GM18517 (cell line): Measurements from ENCODE around the gene GRAP2.
"Not testable (repeated sequence)": the region's sequence is repeated elsewhere in the genome, so short reads cannot be mapped to it uniquely, and the experiment has no call there.

ENCODE experiments used
- ATAC-seq: cut with Tn5 transposase; IDR thresholded peaks from one replicate; pipeline ENCODE4 v1.9.1; 2021; ENCODE audit warnings: mild to moderate bottlenecking, moderate library complexity; ENCODE audit not compliant: unreplicated experiment

Gene GRAP2

DNA sequence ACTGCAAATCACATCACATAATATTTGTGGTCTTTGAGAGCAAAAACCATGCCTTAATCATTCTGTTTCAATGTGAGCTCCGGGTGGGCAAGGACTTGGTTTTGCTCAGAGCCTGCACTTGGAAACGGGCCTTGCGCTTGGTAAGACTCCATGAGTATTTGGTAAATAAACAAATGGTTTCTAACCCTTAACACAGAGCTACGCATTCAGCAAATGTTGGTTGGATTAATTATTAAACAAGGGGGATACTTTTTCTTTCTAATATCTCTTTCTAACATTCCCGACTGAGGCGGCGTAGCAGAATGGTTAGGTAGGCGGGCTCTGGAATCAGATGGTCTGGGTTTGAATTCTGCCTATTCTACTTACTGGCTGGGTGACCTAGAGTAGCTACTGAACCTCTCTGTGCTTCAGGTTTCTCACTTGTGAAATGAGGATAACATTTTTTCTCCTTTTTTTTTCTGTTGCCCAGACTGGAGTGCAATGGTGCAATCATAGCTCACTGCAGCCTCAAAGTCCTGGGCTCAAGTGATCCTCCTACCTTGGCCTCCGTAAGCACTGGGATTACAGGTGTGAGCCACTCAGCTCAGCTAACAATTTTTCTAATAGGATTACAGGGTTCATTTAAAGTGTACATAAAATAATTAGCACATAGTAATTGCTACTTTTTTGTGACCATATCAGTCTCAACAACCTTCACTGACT lies 90.4 kb downstream of the GRAP2 start:
- no peak for ATAC-seq

- no peak for ATAC-seq
Measured at GRCh38 chr22:39992088-39992826, 91.4 kb downstream of the GRAP2 start.

DNA sequence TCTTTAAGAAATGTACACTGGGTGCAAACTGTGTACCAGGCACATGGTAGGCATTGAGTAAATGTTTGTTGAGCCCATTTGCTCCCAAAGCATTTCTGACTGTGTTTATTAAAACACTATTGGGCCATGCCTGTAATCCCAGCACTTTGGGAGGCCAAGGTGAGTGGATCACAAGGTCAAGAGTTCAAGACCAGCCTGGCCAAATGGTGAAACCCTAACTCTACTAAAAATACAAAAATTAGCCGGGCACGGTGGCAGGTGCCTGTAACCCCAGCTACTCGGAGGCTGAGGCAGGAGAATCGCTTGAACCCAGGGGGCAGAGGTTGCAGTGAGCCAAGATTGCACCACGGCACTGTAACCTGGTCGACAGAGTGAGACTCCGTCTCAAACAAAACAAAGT lies 92.0 kb downstream of the GRAP2 start:
- ATAC-seq = not testable (repeated sequence)

GRCh38 chr22:39994041-39994565 lies 93.2 kb downstream of the GRAP2 start:
- ATAC-seq = no peak

- no peak for ATAC-seq
Measured at GRCh38 chr22:39994566-39995392, 93.9 kb downstream of the GRAP2 start, which contains the start of gene FAM83F. Gene FAM83F, plus strand, starts transcription at chr22:39994954. Its CDS starts 89 bp downstream, at chr22:39995043.

DNA sequence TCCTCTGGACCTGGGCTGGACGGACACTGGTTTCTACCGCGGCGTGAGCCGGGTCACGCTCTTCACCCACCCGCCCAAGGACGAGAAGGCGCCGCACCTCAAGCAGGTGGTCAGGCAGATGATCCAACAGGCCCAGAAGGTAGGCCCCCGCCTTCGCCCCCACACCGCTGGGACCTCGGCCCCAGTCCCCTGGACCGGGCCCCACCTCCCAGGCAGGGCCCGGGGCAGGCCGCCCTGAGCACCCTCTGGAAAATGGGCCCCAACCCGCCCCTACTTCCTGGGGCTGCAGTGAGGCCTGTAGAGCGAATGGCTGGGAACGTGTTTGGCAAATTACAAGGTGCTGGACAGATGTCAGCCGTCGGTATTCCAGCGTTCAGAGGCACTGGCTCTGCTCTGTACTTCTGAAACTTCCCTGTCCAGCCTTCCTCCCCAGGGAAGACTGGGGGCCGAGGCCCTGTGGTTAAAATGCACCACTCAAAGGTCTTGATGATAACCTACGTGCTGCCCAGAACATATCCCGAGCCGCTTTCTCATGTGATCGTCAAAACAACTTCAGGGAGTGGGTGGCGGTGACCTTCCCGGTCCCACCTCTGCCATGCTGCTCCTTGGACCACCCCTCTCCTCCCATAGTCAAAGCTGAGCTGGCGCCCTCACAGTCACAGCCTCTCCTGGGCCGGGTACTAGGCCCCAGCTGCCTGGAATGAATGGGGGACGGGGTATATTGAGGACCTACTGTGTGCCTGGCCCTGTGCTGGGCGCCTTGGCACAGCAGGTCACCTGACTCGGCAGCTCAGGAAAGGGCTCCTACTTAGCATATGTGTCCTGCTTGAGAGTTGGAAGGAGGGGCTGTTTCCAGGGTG lies 94.7 kb downstream of the GRAP2 start:
- no peak for ATAC-seq

DNA sequence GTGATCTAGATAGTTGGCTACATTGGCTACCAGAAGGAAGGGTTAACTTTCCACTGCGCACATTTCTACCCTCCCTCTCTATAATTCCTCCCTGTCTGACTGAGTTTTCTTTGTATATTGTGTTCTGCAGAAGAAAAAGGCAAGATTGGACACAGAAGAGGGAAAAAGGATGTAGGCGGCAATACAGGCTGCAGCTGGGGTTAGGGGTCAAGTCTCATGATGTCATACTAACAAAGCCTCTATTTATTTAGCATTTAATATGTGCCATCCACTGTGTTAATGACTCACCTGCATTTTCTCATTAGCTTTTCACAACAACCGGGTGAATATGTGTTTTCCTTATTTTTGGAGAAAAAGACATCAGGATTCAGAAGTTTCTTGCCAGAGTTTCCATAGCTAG lies 95.8 kb downstream of the GRAP2 start:
- ATAC-seq = no peak

GRCh38 chr22:39997421-39997820 lies 96.5 kb downstream of the GRAP2 start:
- ATAC-seq = no peak

GRCh38 chr22:39997939-39998726 lies 97.2 kb downstream of the GRAP2 start:
- ATAC-seq = no peak

GRCh38 chr22:39999144-39999757 lies 98.4 kb downstream of the GRAP2 start:
- no peak for ATAC-seq

- ATAC-seq = no peak
Measured at GRCh38 chr22:40000171-40000570, 99.3 kb downstream of the GRAP2 start.

DNA sequence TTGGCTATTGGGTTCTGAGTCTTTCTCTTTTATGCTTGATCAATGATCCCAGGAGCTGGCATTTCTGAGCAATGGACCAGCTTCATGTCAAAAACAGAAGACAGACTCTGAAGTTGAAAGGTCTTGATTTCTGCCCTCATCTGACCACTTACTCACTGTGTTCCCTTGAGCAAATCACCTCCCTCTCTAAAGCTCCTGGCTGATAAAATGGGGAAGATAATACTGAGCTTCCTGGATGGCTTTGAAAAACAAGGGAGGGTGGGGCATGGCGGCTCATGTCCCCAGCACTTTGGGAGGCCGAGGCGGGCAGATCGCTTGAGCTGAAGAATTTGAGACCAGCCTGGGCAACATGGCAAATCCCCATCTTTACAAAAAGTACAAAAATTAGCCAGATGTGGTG lies 100.2 kb downstream of the GRAP2 start:
- no peak for ATAC-seq

DNA sequence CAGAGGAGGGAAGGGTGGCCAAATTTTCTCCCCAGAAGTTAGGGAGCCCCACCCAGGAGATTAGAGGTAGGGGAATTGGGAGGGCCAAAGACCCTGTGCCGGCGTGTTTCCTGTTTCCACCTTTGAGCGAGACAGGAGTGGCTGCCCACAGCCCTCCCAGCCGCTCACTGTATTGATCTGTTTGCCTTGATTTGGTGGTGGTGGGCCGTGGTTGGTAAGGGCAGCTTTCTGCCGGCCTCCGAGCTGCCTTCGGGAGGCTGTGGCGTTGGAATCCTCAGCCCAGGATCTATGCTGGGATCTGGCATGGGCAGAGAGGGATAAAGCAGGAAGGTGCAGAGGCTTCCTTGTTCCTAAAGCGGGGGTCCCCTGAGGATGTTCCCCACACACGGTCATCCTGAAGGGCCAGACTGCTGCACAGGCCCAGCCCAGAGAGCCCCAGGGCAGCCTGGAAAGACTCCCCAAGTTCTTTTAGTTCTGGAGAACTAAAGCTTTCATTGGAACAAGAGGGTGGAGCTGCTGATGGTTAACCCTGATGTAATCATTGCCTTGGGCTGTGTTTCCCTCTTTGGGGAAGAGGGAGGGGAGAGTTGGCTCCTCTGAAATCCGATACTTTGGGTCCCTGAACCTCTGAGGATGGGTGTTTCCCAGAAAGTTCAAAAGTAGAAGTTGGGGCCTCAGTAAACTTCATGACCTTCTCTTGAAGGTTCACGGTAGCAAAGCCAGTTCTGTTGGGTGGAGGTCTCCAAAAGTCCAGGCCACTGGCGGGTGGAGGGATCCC lies 101.1 kb downstream of the GRAP2 start:
- no peak for ATAC-seq

GRCh38 chr22:40002935-40003715 lies 102.2 kb downstream of the GRAP2 start:
- no peak for ATAC-seq

GRCh38 chr22:40004836-40005235 lies 104.0 kb downstream of the GRAP2 start:
- ATAC-seq = no peak

DNA sequence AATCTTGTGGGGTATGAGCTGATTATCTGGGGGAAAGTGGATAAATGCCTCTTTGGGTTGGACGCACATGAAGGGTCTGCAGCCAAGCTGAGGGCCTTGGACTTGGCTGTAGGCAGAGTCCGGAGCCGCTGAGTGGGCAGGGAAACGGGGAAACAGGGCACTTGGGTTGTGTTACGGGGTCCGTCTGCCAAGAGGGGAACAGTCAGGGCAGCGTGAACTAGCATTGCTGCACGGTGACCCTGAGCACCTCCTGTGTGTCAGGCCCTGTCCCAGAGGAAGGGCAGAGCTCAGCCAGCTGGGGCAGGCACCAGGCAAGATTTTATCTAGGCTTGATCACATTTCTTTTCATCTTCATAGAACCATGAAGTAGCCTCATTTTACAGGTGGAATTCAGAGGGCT lies 105.8 kb downstream of the GRAP2 start:
- no peak for ATAC-seq

GRCh38 chr22:40007853-40008710 lies 107.2 kb downstream of the GRAP2 start:
- no peak for ATAC-seq
